GM19099 (cell line): ENCODE data around the gene NTM.

Source experiments
- POLR2A ChIP-seq: IDR thresholded peaks from 3 replicates; pipeline ENCODE4 v1.6.1; 2011; ENCODE audit warnings: low read depth; ENCODE audit not compliant: insufficient read length; ENCODE audit errors: extremely low read depth

The NTM gene

DNA sequence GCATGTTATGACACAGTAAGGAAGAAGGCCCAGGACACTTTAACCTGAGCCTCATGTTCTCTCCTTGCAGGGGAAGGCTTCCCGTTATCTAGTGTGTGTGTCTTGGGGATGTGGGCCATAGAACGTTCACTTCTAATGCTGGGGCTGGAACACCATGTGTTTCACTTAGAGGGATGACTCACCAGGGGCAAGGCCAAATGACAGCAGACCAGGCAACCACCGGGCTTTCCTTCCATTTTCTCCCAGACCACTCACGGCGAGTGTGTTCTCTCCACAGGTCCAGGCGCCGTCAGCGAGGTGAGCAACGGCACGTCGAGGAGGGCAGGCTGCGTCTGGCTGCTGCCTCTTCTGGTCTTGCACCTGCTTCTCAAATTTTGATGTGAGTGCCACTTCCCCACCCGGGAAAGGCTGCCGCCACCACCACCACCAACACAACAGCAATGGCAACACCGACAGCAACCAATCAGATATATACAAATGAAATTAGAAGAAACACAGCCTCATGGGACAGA, 964.4 kb downstream of the NTM start:
- TF ChIP-seq POLR2A, result no peak

DNA sequence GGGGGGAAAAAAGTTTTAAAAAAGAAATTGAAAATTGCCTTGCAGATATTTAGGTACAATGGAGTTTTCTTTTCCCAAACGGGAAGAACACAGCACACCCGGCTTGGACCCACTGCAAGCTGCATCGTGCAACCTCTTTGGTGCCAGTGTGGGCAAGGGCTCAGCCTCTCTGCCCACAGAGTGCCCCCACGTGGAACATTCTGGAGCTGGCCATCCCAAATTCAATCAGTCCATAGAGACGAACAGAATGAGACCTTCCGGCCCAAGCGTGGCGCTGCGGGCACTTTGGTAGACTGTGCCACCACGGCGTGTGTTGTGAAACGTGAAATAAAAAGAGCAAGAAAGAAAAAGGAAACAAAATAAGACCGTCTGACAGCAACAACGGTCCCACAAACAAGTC, 964.9 kb downstream of the NTM start:
- TF ChIP-seq POLR2A, result no peak

DNA sequence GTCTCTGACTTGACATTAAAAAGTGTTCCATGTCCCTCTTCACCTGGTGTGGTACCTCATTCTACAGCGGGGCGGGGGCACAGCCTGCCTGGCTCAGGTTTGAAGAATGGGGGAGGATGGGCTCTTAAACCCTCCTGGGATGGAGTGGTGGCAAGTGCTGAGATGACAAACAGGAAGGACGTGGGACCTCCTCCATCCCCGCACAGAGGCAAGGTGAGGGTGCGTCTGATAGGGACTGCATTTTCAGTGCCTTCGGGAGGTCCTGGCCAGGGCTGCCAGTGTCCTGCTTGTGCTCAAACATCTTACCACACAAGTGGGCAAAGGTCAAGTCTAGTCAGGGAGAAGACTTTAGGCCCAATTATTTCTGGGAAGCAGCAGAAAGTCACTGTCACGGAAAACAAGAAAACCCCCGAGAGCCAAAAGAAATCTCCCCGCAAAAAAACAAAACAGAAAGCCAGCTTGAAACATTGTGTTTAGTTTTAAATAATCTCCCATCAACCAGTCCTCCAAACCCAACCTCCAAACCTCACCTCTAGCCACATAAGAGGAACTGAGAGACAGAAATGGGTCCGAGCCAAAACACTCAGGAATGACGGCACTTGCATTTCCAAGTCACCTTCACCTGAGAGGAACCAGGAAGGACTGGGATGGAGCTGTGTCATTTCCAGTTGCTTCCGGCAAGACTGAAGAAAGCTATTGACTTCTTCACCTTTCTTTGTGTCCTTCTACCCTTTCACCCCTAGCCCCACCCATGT, 966.5 kb downstream of the NTM start:
- no peak for TF ChIP-seq POLR2A

DNA sequence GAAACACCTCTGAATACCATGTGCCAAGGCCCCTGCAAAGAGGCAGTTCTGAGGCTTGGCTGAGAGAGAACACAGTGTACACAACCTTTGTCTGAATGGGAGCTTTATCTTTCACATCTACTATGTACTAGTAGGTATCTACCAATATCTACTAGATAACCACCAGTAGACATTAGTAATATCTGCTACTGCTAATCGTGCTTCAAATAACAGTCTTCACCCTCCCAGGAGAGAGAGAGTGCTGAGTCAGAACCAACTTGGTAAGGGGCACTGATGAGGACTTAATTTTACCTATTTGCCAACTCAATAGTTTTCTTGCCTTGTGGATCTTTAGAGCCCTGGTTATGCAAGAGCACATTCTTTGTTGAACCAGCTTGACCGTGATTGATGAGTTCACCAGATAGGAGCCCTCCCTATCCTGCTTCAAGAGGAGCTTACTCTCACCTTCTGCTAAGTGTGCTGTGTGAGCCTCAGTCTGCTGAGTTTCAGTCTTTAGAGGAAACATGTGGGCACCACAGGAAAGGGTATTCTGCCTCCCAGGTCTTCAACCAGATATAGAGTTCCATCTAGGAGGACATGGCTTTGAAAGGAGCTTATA, 967.5 kb downstream of the NTM start:
- no peak for TF ChIP-seq POLR2A

DNA sequence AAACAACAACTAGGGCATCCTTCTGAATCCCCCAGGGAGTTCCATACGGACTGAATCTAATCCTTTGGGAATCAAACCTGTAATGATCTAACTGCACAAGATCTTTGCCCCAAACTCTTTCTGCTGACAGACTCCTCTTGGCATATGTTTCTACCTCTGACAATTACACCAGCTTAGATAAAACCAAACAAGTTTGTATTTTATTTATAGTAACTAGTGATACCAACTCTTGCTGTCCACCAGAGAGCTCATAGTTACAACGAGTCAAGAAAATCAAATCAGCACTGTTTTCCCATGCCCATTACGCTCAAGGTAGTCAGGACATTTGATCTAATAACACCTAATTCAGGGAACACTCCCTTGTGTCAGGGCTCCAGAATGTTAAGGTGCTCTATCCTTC, 972.0 kb downstream of the NTM start:
- TF ChIP-seq POLR2A, result no peak

DNA sequence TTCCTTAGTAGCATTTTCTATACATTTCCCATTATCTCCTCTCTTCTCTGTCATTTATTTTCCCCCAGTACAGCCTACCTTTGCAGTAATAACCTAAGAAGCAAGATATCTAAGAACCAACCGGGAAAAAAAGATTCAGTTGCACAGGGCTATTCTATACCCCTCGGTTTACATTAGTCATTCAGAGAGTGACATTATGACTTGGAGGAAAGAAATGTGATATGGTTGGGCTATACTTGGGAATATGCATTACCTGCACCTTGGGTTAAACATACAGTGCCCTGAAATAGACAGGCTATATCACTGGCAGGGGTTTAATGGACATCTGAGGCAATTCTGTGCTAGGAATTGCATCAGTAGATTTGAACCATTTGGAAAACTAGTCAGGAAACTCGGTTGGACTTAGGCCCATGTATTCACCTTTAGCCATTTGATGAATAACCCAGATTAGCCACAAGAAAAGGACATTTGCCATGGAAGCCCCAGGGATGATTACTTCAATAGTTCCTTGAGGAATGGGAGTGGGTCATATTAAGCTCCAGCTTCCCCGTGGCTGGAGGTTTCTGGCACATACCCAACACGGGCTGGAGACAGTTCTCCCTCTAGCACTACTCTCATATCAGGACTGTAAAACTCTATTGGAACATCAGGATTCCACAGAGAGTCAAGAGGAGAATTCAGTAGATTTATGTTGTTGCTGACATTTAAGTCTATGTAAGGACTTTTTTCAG, 973.2 kb downstream of the NTM start:
- TF ChIP-seq POLR2A, result no peak

DNA sequence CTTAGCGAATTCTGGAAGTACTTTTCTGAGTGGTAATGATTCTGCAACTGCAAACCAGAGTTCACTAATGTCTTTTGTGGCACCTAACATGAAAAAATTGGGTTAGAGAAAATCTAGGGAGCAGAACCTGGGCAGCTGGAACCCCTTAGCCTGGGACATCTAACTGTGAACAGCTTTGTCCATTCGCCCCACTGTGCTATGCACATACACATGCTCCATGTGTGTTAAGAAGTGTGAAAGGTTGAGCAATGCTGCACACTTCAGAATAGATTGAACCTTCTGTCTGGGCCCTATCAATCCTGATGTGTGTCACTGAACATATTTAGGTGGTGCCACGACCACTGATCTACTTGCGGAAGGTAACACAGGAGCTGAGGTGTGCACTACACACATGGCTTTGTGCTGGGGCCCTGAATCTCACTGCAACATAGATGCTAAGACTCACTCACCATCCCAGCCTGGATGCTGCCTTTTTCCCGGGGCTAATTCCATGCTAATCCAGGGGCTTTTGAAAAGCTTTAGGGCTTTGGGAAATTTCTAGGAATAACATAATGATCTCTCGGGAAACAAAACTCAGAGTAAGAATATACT, 976.2 kb downstream of the NTM start:
- no peak for TF ChIP-seq POLR2A

DNA sequence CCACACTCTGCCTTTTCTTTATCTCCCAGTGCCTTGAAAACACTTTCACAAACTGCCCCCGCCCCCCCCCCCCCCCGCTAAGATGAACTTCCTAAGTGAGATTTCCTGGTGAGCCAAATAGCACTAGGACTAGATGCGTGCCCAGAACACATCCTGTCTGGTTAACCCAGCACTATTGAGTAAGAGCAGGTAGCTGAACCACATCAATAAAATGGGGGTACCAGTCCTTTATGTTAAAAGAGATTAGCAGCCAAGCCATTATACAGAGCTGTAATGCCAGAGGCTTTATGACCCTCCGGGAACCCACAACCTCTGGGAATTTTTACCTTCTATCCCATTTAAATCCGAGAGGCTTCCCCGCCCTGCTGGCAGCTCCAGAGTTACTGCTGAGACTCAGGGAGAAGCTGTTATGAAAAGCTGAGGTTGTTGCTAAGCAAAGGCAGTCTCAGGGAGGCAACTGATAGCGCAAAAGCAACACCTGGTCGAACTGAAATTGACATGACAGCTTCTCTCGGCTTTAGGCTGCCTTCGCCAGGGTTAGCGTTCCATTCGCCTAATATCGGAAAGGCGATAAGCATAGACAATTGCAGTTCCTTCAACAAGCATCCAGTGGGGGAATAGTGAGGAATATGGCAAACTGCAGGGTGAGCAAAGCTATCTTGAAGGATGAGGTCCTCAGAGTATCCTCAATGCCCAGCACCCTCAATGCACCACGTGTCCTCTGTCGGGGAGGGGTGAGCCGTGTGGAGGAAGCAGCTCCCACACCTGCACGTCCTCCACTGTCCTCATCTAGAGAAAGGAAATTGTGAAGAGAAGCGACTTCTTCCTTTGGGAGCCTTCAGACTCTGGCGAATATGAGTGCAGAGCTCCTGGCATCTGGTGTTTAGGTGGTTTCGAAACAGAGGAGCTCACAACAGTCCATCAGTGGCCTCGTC, 977.0 kb downstream of the NTM start:
- no peak for TF ChIP-seq POLR2A

DNA sequence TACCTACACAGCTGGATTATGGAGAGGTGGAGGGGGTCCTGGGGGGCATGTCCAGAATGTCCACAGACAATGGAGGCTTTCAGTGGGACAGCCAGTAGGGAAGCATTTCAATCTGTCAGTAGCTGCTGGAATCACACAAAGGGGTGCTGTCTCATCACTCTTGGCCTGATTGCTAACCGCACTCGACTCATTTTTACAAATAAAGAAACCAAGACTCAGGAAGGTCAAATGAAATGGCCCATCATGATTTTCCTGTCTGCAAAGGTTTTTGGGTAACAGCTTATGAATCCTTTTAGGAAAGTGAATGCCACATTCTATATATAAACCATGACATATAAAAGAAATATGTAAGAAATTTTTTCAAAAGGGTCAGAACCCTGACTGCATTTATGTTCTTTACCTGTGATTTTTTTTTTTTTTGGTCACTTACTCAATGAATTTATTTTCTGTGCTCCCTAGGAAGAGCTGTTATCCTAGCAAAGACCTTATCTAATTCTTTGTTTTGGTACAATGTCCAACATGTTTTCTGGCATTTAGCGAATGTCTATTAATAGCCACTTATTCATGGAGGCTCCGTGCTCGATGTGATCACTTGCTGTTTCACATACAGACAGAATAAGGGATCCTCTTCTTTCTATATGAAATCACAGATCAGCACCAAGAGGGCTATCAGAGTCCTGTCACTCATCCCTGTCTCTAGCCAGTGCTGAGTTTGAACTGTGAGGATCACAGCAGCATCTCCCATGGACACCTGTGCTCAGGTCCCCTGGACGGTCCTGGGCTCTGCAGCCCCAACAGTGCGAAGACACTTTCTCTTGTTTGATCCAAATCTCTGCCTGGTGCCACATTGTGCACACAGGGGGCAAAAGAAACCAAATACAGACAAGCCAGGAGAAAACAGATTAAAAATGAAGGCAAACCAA, 979.7 kb downstream of the NTM start:
- TF ChIP-seq POLR2A, result no peak

DNA sequence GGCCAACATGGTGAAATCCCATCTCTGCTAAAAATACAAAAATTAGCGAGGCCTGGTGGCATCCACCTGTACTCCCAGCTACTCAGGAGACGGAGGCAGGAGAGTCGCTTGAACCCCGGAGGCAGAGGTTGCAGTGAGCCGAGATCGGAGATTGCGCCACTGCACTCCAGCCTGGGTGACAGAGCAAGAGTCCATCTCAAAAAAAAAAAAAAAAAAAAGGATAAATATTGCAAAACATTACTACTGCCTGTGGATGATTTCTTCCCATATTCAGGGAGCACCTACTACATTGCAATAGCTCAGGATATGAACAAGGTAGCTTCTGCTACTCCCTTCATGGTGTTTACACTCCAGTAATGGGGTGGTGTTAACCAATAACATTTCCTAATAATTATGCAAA, 980.6 kb downstream of the NTM start:
- TF ChIP-seq POLR2A, result no peak

DNA sequence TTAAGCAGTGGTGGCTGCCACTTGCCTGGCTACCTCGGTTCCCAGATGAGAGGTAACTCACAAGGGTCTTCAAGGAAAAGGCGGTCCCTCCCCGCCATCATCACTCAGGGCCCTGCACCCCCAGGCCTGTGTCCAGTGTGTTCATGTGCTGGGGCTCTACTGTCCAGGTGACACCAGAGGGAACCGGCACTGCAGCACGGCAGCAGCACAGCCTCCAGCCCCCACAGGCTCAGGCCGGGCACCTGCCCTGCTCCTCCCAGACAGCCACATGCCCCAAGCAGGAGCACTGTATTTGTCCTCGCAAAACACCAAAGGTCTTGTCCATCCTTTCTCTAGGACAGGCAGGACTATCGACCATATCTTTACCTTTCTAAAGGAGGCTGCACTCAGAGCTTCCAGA, 982.1 kb downstream of the NTM start:
- no peak for TF ChIP-seq POLR2A

DNA sequence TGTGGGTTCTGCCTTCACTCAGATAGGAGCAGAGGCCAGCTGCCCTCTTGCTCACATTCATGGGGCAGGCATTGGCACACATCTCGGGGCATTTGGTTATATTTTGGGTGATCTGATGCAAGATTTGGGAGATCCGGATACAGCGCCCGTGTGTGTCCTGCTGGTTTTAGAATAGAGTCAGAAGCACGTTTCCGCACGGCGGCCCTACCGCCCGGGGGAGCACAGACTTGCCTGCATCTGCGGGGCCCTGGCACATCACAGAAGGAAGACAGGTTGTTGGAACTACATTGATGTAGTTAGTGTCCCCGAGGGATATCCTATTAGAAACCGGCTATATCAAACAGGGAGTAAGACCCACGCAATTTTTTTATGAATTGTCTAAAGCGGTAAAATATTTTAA, 982.8 kb downstream of the NTM start:
- no peak for TF ChIP-seq POLR2A

DNA sequence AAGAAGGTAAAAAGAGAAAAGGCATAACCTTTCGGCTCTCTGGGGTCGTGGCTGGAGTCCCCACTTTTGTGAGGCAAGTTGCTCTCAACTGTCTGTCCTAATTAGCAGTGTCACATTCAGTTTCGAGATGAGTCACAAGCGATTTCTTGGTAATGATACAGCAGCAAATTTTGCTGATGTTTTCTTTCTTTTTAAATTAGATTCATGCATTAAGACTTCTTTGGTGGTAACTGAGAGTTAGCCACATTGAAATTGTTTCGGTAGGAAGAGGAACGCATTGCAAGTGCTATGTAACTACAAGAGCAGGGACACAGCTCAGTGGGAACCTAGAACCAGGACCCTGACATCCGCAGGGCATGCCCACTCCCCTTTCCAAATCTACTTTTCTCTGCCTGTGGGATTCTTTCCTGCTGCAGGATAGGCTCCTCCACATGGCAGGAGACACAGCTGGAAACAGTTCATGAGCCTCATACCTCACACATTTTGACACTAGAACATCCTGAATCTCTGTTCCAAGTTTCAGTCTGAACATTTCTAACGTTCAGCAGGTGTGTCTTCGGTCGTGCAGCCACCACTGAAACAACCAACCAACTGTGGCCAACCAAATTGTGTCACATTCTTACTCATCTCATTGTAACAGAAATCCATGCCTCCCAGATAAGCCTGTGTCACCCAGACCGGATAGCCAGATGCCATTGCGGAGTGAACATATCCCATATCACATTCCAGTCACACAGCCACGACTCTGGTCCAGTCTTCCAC, 987.6 kb downstream of the NTM start:
- TF ChIP-seq POLR2A, result no peak

DNA sequence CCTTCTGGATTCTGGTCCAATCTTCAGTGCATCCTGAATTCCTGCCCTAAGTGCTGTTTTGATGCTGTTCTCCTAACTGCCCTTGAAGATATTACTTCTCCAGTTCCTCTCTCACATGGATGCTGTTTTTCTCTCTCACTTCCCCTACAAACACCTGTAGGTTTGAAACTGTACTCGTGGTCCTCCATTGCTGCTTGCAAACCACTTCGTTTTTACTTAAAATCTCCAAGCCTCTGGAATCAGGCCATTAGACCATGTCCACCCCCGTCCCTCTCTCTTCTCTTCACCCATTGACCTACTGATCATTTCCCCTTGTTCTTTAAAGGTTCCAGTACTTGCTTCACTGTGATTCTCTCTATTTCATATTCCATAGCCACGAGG, 988.1 kb downstream of the NTM start:
- no peak for TF ChIP-seq POLR2A
